Measurements from ENCODE around the gene MACROD2. TPM values are rescaled to one million over a fixed set of nuclear protein-coding genes. Genes with fewer than 3 reads are reported as not detected.

The MACROD2 gene
- total RNA-seq, 1 donor from 2014 or later, result 3.5 TPM

DNA sequence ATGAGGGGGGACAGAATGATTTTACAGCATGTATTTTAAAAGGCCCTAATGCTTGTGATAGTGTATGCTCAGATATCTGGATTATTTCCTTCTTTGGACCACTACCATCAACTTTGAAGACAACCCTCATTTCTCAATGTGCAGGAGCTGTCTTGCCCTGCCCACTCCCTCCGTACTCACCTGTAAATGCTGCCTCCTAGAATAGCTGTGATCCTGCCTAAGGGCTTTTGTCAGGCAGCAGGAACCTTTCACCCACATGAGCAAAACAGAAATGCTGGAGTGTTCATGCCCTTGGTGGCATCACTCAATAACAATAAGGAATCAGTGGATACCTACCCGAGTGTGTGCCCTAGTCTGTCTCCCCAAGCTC is 1065.7 kb downstream of the MACROD2 start:
- Histone ChIP-seq H3K36me3 (no peaks in the 10 kb centered on the region), H3K27me3 (no peaks in the 10 kb centered on the region), H3K4me3 (no peak overlapping the region), H3K4me1 (no peaks in the 10 kb centered on the region), H3K27ac (no peak overlapping the region), H3K9me3 (no peaks in the 10 kb centered on the region)
- DNase-seq (ENCODE audit: low spot score in 2 of 2), result no peak
- intact Hi-C loops (cut with DNase I), result no loop called here
- TF ChIP-seq, protein P1, sequence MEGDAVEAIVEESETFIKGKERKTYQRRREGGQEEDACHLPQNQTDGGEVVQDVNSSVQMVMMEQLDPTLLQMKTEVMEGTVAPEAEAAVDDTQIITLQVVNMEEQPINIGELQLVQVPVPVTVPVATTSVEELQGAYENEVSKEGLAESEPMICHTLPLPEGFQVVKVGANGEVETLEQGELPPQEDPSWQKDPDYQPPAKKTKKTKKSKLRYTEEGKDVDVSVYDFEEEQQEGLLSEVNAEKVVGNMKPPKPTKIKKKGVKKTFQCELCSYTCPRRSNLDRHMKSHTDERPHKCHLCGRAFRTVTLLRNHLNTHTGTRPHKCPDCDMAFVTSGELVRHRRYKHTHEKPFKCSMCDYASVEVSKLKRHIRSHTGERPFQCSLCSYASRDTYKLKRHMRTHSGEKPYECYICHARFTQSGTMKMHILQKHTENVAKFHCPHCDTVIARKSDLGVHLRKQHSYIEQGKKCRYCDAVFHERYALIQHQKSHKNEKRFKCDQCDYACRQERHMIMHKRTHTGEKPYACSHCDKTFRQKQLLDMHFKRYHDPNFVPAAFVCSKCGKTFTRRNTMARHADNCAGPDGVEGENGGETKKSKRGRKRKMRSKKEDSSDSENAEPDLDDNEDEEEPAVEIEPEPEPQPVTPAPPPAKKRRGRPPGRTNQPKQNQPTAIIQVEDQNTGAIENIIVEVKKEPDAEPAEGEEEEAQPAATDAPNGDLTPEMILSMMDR (IDR thresholded peaks at IDR 0.05), result no peak

DNA sequence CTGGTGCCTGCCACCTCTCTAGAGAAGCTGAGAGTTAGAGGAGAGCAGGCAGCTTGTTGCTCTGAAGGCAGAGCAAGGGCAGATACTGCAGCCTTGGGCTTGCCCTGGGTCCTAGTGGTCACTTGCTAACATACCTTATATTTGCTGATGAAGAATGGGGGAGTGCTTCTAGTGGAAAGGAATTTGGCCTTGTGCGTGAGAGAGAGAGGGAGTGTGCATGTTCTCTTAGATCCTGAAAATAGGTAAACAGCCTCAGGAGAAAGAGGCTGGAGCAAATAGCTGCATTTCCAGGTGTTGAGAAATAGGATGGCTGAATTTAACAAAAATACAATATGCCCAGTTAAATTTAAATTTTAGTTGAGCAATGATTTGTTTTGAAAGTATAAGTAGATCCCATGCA is 1066.6 kb downstream of the MACROD2 start:
- H3K27ac ChIP-seq, result no peak overlapping the region
- no peak for DNase-seq (ENCODE audit: low spot score in 2 of 2)
- no peaks in the 10 kb centered on the region for H3K4me1 ChIP-seq
- TF ChIP-seq, protein P1 (IDR thresholded peaks at IDR 0.05), result no peak
- no peak overlapping the region for H3K4me3 ChIP-seq
- no peaks in the 10 kb centered on the region for H3K9me3 ChIP-seq
- H3K27me3 ChIP-seq, result no peaks in the 10 kb centered on the region
- H3K36me3 ChIP-seq, result no peaks in the 10 kb centered on the region
- intact Hi-C loops (cut with DNase I), result no loop called here

DNA sequence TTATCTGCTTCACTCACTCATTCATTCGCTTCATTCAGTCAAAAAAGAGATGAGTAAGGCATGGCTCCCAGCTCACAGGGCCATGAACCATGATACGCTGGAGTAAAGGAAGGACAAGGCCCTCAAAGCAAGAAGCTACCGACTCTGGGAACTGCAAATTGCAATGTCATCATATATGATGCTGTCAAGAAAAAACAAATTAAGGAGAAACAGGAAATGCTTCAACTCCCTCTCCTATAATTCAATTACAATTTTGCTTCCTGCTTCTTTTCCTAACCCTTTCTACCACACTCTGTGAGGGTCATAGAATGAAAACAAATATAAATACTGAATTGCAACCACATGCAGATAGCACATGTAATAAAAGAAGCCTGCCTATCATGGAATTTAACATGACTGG is 1067.8 kb downstream of the MACROD2 start:
- intact Hi-C loops (cut with DNase I), result no loop called here

DNA sequence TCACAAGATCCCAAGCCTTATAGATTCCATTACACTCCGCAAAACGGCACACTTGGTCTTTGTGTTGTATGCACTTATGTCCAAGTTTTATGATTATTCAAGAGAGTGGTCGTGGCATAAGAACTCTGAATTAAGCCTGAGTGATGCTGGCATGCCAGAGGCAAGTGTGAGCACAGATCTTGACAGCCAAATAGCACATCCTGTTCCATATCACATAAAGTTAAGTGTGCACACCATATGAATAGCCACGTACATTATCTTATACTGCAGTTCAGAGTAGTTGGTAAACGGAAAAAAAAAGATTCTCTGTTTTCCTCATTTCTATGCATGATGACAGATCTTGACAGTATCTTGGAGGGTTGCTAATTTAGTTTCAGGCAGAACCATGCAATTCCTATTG is 1069.4 kb downstream of the MACROD2 start:
- Histone ChIP-seq H3K4me3 (no peak overlapping the region), H3K27ac (no peak overlapping the region), H3K36me3 (no peaks in the 10 kb centered on the region), H3K4me1 (no peaks in the 10 kb centered on the region), H3K27me3 (no peaks in the 10 kb centered on the region), H3K9me3 (no peaks in the 10 kb centered on the region)
- intact Hi-C loops (cut with DNase I), result no loop called here
- no peak for DNase-seq (ENCODE audit: low spot score in 2 of 2)
- TF ChIP-seq, protein P1 (IDR thresholded peaks at IDR 0.05), result no peak

More for the DNA sequence above, 1067.8 kb downstream of the MACROD2 start:
- H3K27me3 ChIP-seq, result no peaks in the 10 kb centered on the region
- no peak overlapping the region for H3K27ac ChIP-seq
- DNase-seq (ENCODE audit: low spot score in 2 of 2), result no peak
- H3K4me3 ChIP-seq, result no peak overlapping the region
- TF ChIP-seq, protein P1 (IDR thresholded peaks at IDR 0.05), result no peak
- no peaks in the 10 kb centered on the region for H3K4me1 ChIP-seq
- no peaks in the 10 kb centered on the region for H3K9me3 ChIP-seq
- no peaks in the 10 kb centered on the region for H3K36me3 ChIP-seq

DNA sequence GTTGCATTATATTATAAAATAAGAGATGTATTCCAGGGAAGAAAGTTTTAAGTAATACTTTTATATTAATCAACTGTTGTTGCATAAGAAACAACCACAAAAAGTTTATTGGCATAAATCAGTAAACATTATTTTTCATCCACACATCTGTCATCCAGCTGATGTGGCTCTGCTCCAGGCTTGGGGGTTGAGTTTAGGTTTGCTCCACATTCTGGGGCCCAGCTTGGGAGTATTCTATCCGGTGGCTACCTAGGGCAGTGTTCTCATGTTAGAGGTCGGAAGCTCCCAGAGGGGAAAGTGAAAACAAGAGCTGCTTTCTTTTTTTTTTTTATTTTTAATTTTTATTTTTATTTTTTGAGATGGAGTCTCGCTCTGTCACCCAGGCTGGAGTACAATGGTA is 1070.5 kb downstream of the MACROD2 start:
- no peaks in the 10 kb centered on the region for H3K27me3 ChIP-seq
- H3K4me3 ChIP-seq, result no peak overlapping the region
- no peaks in the 10 kb centered on the region for H3K4me1 ChIP-seq
- no peak for DNase-seq (ENCODE audit: low spot score in 2 of 2)
- TF ChIP-seq, protein P1 (IDR thresholded peaks at IDR 0.05), result no peak
- no peaks in the 10 kb centered on the region for H3K9me3 ChIP-seq
- no peaks in the 10 kb centered on the region for H3K36me3 ChIP-seq
- no peak overlapping the region for H3K27ac ChIP-seq
- intact Hi-C loops (cut with DNase I), result no loop called here

DNA sequence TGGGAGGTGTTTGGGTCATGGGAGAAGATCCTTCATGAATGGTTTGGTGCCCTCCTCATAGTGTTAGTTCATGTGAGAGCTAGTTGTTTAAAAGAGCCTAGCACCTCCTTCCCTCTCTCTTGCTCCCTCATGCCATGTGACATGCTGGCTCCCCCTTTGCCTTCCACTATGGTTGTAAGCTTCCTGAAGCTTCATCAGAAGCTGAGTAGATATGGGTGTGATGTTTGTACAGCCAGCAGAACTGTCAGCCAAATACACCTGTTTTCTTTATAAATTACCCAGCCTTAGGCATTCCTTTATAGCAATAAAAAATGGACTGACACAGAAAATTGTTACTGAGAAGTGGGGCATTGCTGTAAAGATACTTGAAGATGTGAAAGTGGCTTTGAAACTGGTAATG is 1073.2 kb downstream of the MACROD2 start:
- no peak overlapping the region for H3K4me3 ChIP-seq
- no peaks in the 10 kb centered on the region for H3K4me1 ChIP-seq
- no peaks in the 10 kb centered on the region for H3K9me3 ChIP-seq
- H3K36me3 ChIP-seq, result no peaks in the 10 kb centered on the region
- TF ChIP-seq, protein P1 (IDR thresholded peaks at IDR 0.05), result no peak
- intact Hi-C loops (cut with DNase I), result no loop called here
- no peaks in the 10 kb centered on the region for H3K27me3 ChIP-seq
- H3K27ac ChIP-seq, result no peak overlapping the region
- no peak for DNase-seq (ENCODE audit: low spot score in 2 of 2)
